ENCODE data around the gene MINDY4B. TPM values are rescaled to one million over a fixed set of nuclear protein-coding genes. Genes with fewer than 3 reads are reported as not detected.

The MINDY4B gene
- total RNA-seq, 1 donor from 2014 or later, result not detected

GRCh38 chr3:150828997-150829396 is 76.2 kb downstream of the MINDY4B start:
- no peak for DNase-seq (ENCODE audit: low read depth, low spot score)
- H3K4me1 Mint-ChIP-seq, result no peaks in the 10 kb centered on the region
- H3K4me3 Mint-ChIP-seq, result no peak overlapping the region
- no peaks in the 10 kb centered on the region for H3K9me3 Mint-ChIP-seq
- no peak for TF ChIP-seq CTCF (conservative IDR thresholded peaks at IDR 0.05)
- H3K27me3 Mint-ChIP-seq (ENCODE audit: low read depth), result no peaks in the 10 kb centered on the region
- no peak overlapping the region for H3K27ac Mint-ChIP-seq (ENCODE audit: unreplicated experiment)
- no peaks in the 10 kb centered on the region for H3K36me3 Mint-ChIP-seq (ENCODE audit: low read depth)

GRCh38 chr3:150828261-150828660 is 77.0 kb downstream of the MINDY4B start:
- no peaks in the 10 kb centered on the region for H3K4me1 Mint-ChIP-seq
- H3K27me3 Mint-ChIP-seq (ENCODE audit: low read depth), result no peaks in the 10 kb centered on the region
- H3K9me3 Mint-ChIP-seq, result no peaks in the 10 kb centered on the region
- no peak for TF ChIP-seq CTCF (conservative IDR thresholded peaks at IDR 0.05)
- no peak overlapping the region for H3K27ac Mint-ChIP-seq (ENCODE audit: unreplicated experiment)
- no peak for DNase-seq (ENCODE audit: low read depth, low spot score)
- H3K4me3 Mint-ChIP-seq, result no peak overlapping the region
- H3K36me3 Mint-ChIP-seq (ENCODE audit: low read depth), result no peaks in the 10 kb centered on the region

- no peaks in the 10 kb centered on the region for H3K27me3 Mint-ChIP-seq (ENCODE audit: low read depth)
- H3K4me3 Mint-ChIP-seq, result no peak overlapping the region
- H3K4me1 Mint-ChIP-seq, result no peaks in the 10 kb centered on the region
- H3K36me3 Mint-ChIP-seq (ENCODE audit: low read depth), result no peaks in the 10 kb centered on the region
- no peak for DNase-seq (ENCODE audit: low read depth, low spot score)
- no peak for TF ChIP-seq CTCF (conservative IDR thresholded peaks at IDR 0.05)
- H3K9me3 Mint-ChIP-seq, result no peaks in the 10 kb centered on the region
- H3K27ac Mint-ChIP-seq (ENCODE audit: unreplicated experiment), result no peak overlapping the region
These were observed 78.6 kb downstream of the MINDY4B start for GRCh38 chr3:150826466-150827282.

- TF ChIP-seq CTCF (conservative IDR thresholded peaks at IDR 0.05), result no peak
- no peaks in the 10 kb centered on the region for H3K4me1 Mint-ChIP-seq
- H3K27ac Mint-ChIP-seq (ENCODE audit: unreplicated experiment), result no peak overlapping the region
- no peak for DNase-seq (ENCODE audit: low read depth, low spot score)
- no peaks in the 10 kb centered on the region for H3K27me3 Mint-ChIP-seq (ENCODE audit: low read depth)
- no peaks in the 10 kb centered on the region for H3K36me3 Mint-ChIP-seq (ENCODE audit: low read depth)
- no peaks in the 10 kb centered on the region for H3K9me3 Mint-ChIP-seq
- H3K4me3 Mint-ChIP-seq, result no peak overlapping the region
These were observed 79.3 kb downstream of the MINDY4B start for GRCh38 chr3:150825916-150826377.

GRCh38 chr3:150825192-150825915 is 79.9 kb downstream of the MINDY4B start:
- Mint-ChIP-seq H3K27ac (ENCODE audit: unreplicated experiment) (no peak overlapping the region), H3K27me3 (ENCODE audit: low read depth) (no peaks in the 10 kb centered on the region), H3K36me3 (ENCODE audit: low read depth) (no peaks in the 10 kb centered on the region), H3K9me3 (no peaks in the 10 kb centered on the region), H3K4me3 (no peak overlapping the region), H3K4me1 (no peaks in the 10 kb centered on the region)
- no peak for DNase-seq (ENCODE audit: low read depth, low spot score)
- TF ChIP-seq CTCF (conservative IDR thresholded peaks at IDR 0.05), result no peak

Measured in neural crest cell (in vitro differentiated cells).